Measurements from ENCODE around the gene DCC.

Gene DCC

DNA sequence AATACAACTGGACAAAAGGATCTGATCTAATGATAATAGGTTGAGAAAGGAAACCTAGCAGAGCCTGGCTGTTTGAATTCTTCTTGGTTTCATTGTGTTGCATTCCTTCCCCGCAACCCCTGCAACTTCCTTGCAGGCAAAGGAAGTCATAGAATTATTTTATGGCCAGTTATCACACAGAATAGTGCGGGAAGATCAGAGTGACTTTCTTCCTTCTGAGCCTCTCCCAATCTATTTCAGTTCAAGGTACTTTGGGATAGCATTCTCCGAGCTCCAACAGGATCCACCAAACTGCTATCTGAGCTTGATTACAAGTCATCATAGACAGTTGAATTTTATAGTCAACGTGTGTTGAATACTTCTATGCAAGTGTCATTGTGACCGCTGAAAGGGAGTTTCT is 441.1 kb downstream of the DCC start:
- TF ChIP-seq, protein P1, sequence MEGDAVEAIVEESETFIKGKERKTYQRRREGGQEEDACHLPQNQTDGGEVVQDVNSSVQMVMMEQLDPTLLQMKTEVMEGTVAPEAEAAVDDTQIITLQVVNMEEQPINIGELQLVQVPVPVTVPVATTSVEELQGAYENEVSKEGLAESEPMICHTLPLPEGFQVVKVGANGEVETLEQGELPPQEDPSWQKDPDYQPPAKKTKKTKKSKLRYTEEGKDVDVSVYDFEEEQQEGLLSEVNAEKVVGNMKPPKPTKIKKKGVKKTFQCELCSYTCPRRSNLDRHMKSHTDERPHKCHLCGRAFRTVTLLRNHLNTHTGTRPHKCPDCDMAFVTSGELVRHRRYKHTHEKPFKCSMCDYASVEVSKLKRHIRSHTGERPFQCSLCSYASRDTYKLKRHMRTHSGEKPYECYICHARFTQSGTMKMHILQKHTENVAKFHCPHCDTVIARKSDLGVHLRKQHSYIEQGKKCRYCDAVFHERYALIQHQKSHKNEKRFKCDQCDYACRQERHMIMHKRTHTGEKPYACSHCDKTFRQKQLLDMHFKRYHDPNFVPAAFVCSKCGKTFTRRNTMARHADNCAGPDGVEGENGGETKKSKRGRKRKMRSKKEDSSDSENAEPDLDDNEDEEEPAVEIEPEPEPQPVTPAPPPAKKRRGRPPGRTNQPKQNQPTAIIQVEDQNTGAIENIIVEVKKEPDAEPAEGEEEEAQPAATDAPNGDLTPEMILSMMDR (IDR thresholded peaks at IDR 0.05; ENCODE audit: insufficient read depth, low read length, poor library complexity, severe bottlenecking): no peak
- no peak for DNase-seq (ENCODE audit: extremely low read depth, insufficient read length)
- Histone ChIP-seq H3K36me3 (ENCODE audit: control insufficient read depth, insufficient read depth, low read length) (no peaks in the 10 kb centered on the region), H3K27me3 (replicated peaks; ENCODE audit: control insufficient read depth, insufficient read depth, low read length) (no peaks in the 10 kb centered on the region), H3K4me3 (replicated peaks; ENCODE audit: low read depth, low read length) (no peak overlapping the region)

DNA sequence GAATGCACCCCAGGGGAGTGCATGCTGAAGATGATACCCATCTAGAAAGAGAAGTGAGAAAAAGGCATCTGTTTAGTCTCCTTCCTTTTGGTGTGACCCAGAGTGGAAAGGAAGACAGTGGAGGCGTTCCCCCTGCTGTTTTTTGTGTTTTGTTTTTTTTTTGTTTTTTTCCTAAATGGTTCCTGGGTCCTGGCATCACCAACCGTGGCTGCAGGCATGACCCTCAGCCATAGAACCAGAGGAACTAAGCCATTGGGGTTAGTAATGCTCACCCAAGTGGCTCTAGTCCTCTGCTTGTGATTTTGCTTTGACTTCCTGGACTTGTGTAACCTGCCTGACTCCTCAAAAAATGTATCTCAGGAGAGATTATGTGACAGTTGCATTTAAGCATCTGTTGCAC is 451.3 kb downstream of the DCC start:
- no peak for DNase-seq (ENCODE audit: extremely low read depth, insufficient read length)
- H3K27me3 ChIP-seq (replicated peaks; ENCODE audit: control insufficient read depth, insufficient read depth, low read length): no peaks in the 10 kb centered on the region
- no peaks in the 10 kb centered on the region for H3K36me3 ChIP-seq (ENCODE audit: control insufficient read depth, insufficient read depth, low read length)
- no peak overlapping the region for H3K4me3 ChIP-seq (replicated peaks; ENCODE audit: low read depth, low read length)
- TF ChIP-seq, protein P1 (IDR thresholded peaks at IDR 0.05; ENCODE audit: insufficient read depth, low read length, poor library complexity, severe bottlenecking): no peak

DNA sequence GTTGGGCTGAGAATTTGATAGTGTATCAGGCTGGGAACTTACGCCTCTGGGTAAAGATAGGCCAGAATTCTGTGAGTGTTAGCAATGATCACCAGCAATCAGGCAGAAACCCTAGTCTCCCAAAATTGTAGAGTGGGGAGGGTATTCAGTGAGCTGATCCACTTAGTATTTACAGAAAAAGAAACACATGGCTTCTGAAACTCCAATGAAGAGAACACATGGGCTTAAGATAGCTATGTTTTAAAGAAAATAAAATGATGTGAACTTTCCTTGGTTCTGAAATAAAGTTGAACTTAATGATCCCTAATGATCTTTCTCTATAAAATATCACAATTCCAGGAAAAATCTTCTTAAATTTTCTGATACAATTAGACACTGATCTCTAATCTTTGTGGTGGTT is 472.8 kb downstream of the DCC start:
- no peak for DNase-seq (ENCODE audit: extremely low read depth, insufficient read length)
- Histone ChIP-seq H3K27me3 (replicated peaks; ENCODE audit: control insufficient read depth, insufficient read depth, low read length) (no peaks in the 10 kb centered on the region), H3K4me3 (replicated peaks; ENCODE audit: low read depth, low read length) (no peak overlapping the region), H3K36me3 (ENCODE audit: control insufficient read depth, insufficient read depth, low read length) (no peaks in the 10 kb centered on the region)
- TF ChIP-seq, protein P1 (IDR thresholded peaks at IDR 0.05; ENCODE audit: insufficient read depth, low read length, poor library complexity, severe bottlenecking): no peak

DNA sequence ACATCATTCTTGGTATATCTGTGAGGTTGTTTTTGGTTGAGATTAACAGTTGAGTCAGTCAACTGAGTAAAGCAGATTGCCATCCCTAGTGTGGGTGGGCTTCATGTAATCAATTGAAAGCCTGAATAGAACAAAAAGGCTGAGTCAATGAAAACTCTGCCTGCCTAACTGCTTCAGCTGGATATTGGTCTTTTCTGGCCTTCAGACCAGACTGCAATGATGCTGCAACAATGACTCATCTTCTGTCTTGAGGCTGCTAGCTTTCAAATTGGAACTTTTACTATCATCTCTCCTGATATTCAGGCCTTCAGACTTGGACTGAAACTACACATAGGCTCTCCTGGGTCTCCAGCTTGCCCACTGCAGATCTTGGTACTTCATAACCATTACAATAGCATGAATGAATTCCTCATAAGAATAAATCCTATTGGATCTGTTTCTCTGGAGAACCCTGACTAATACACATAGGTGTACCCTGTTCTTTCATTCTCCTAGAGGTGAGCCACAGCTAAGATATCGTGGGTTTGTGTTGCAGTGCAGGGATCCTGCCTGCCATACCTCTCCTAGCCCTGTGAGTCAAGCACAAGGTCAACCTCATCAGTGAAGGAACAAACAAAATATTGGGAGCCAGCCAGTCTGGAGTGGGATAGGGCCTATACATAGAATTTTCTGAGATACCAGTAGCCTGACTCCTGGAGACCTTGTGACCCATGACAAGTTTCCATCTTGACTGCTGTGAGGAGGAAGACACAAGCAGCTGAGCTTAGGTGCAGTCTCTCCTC is 473.8 kb downstream of the DCC start:
- Histone ChIP-seq H3K27me3 (replicated peaks; ENCODE audit: control insufficient read depth, insufficient read depth, low read length) (no peaks in the 10 kb centered on the region), H3K4me3 (replicated peaks; ENCODE audit: low read depth, low read length) (no peak overlapping the region), H3K36me3 (ENCODE audit: control insufficient read depth, insufficient read depth, low read length) (no peaks in the 10 kb centered on the region)
- TF ChIP-seq, protein P1 (IDR thresholded peaks at IDR 0.05; ENCODE audit: insufficient read depth, low read length, poor library complexity, severe bottlenecking): no peak
- DNase-seq (ENCODE audit: extremely low read depth, insufficient read length): no peak

DNA sequence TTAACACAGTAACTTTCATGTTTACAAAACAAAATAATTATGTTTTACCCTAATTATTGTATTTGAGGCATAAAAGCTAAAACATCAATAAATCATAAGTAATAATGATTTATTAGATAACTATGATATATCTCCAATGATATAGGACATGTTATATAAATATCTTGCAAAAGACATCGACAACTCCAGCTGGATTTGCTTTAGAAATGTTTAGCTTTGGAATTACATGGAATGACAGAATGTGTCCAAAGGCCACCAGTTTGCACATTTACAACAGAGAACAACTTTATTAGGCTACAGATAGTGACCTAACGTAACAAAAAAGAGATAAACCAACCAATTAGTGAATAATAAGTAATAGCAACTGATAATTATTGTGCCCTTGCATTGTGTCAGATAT is 475.7 kb downstream of the DCC start:
- TF ChIP-seq, protein P1 (IDR thresholded peaks at IDR 0.05; ENCODE audit: insufficient read depth, low read length, poor library complexity, severe bottlenecking): no peak
- H3K36me3 ChIP-seq (ENCODE audit: control insufficient read depth, insufficient read depth, low read length): no peaks in the 10 kb centered on the region
- H3K4me3 ChIP-seq (replicated peaks; ENCODE audit: low read depth, low read length): no peak overlapping the region
- no peak for DNase-seq (ENCODE audit: extremely low read depth, insufficient read length)
- H3K27me3 ChIP-seq (replicated peaks; ENCODE audit: control insufficient read depth, insufficient read depth, low read length): no peaks in the 10 kb centered on the region

Data from GM06990 (cell line).